Transverse colon (tissue), 4 donors: Measurements from ENCODE around the gene TECPR2. TPM values are rescaled to one million over a fixed set of nuclear protein-coding genes. Genes with fewer than 3 reads are reported as not detected.

ENCODE experiments used
- DNase-seq: peaks from one replicate; pipeline ENCODE4 v3.0.0-alpha.2; 2019
- H3K27ac ChIP-seq, 4 donors: fragments of 200-600 bp; sonication (generic); 2 replicates each; pipeline ENCODE4 v1.5.1; 2016 to 2018; ENCODE audit warnings: inconsistent platforms in 4 of 4
- H3K27me3 ChIP-seq: fragments of 200-600 bp; sonication (generic); 2 replicates; pipeline ENCODE4 v1.5.1; 2017; ENCODE audit warnings: inconsistent platforms
- H3K36me3 ChIP-seq, 4 donors: fragments of 200-600 bp; sonication (generic); 2 replicates each; pipeline ENCODE4 v1.5.1; 2017 to 2019; ENCODE audit warnings: inconsistent platforms in 4 of 4
- H3K4me1 ChIP-seq, 4 donors: fragments of 200-600 bp; sonication (generic); 2 replicates each; pipeline ENCODE4 v1.5.1; 2017 to 2020; ENCODE audit warnings: inconsistent platforms in 4 of 4
- H3K4me3 ChIP-seq, 4 donors: fragments of 200-600 bp; sonication (generic); 1 replicate in 1 of 4; 2 replicates in 3 of 4; pipeline versions ENCODE4 v1.5.1 to v1.6.1; 2017 to 2019; ENCODE audit warnings: inconsistent platforms in 4 of 4
- H3K9me3 ChIP-seq, 2 donors: fragments of 200-600 bp; sonication (generic); 2 replicates each; pipeline ENCODE4 v1.5.1; 2017 to 2019; ENCODE audit warnings: inconsistent platforms in 2 of 2
- CTCF ChIP-seq, 5 experiments: fragments of 200-600 bp in 3 of 5; fragments of 450-650 bp in 2 of 5; sonication (generic) in 3 of 5; IDR thresholded peaks; 1 replicate in 2 of 5; 2 replicates in 3 of 5; pipeline ENCODE4 v1.5.1; 2016 to 2017; ENCODE audit warnings: antibody characterized with exemption in 5 of 5, inconsistent platforms in 3 of 5, mild to moderate bottlenecking in 2 of 5, moderate library complexity in 1 of 5
- EP300 ChIP-seq: sonication (generic); formaldehyde crosslinking; IDR thresholded peaks from one replicate; pipeline ENCODE4 v1.6.1; 2017; ENCODE audit warnings: antibody characterized with exemption, low read depth
- POLR2A ChIP-seq: fragments of 450-650 bp; IDR thresholded peaks from one replicate; pipeline ENCODE4 v1.6.1; 2016; ENCODE audit warnings: antibody characterized with exemption, mild to moderate bottlenecking, moderate library complexity
- POLR2AphosphoS5 ChIP-seq, 3 donors: sonication (generic); formaldehyde crosslinking; IDR thresholded peaks; one replicate each; pipeline ENCODE4 v1.6.1; 2016; ENCODE audit warnings: antibody characterized with exemption in 3 of 3
- WGBS, 2 donors: methylation state at CpG; one replicate each; pipeline ENCODE4 v1.1.5; 2018; ENCODE audit warnings: low coverage in 1 of 2; 5-methylcytosine and 5-hydroxymethylcytosine counted together
- in situ Hi-C, 4 donors: fragments of 200-750 bp; cut with MboI; loops; one replicate each; pipeline versions ENCODE4 v1.15.0 to v1.15.1; 2017; ENCODE audit warnings: low sequenced_read_pairs in 3 of 4, low pct_ligation_motif_present in 1 of 4, low pct_unique_long_range_greater_than_20kb in 1 of 4
- intact Hi-C: fragments of 100-400 bp; cut with DNase I; formaldehyde crosslinking; loops from one replicate; pipeline ENCODE4 v1.15.1; 2023; ENCODE audit warnings: low total_unique reads
- total RNA-seq, 4 donors: library from RNA; depleted of rRNA; stranded (reverse); fragments of >200 nt; gene quantifications; one replicate each; pipeline ENCODE4 v1.1.0, GENCODE V29; 2016

TECPR2 gene
- total RNA-seq, 4 donors from 2014 or later: 12.6 to 47.4 (median 17.9) TPM

GRCh38 chr14:102461490-102462338 lies 99.0 kb downstream of the TECPR2 start:
- in situ Hi-C loops: no loop called here
- 77 to 84% methylated on average over 4 to 14 of the region's 14 CpGs for whole genome bisulfite sequencing, 2 donors

GRCh38 chr14:102462391-102462790 lies 99.7 kb downstream of the TECPR2 start:
- 84 to 91% methylated on average over 4 of the region's 4 CpGs for WGBS, 2 donors
- TF ChIP-seq POLR2A: no peak
- TF ChIP-seq CTCF (IDR thresholded peaks at IDR 0.05): no peak
- TF ChIP-seq POLR2AphosphoS5 (IDR thresholded peaks at IDR 0.05): no peak
- no peak for TF ChIP-seq EP300
- Histone ChIP-seq H3K27ac (no peak overlapping the region), H3K36me3 (no peaks in the 10 kb centered on the region), H3K4me1 (peaks cover 0 to 24% (median 5%) of the 10 kb centered on the region in 4 donors), H3K4me3 (no peak overlapping the region), H3K27me3 (no peaks in the 10 kb centered on the region), H3K9me3 (no peaks in the 10 kb centered on the region)
- in situ Hi-C loops (no loop called here), intact Hi-C loops (no loop called here)
- DNase-seq: no peak

More at GRCh38 chr14:102461490-102462338, 99.0 kb downstream of the TECPR2 start:
- intact Hi-C loops: no loop called here
- no peak for TF ChIP-seq POLR2AphosphoS5 (IDR thresholded peaks at IDR 0.05)
- Histone ChIP-seq H3K4me1 (peaks cover 0 to 24% (median 5%) of the 10 kb centered on the region in 4 donors), H3K36me3 (no peaks in the 10 kb centered on the region), H3K27ac (no peak overlapping the region), H3K27me3 (no peaks in the 10 kb centered on the region), H3K4me3 (no peak overlapping the region), H3K9me3 (no peaks in the 10 kb centered on the region)
- DNase-seq: no peak

GRCh38 chr14:102464006-102464405 lies 101.3 kb downstream of the TECPR2 start:
- no peak for TF ChIP-seq POLR2A
- TF ChIP-seq POLR2AphosphoS5 (IDR thresholded peaks at IDR 0.05): no peak
- no peak for TF ChIP-seq EP300
- no peak for TF ChIP-seq CTCF (IDR thresholded peaks at IDR 0.05)
- in situ Hi-C loops (no loop called here), intact Hi-C loops (no loop called here)
- Histone ChIP-seq H3K4me1 (peaks cover 0 to 24% (median 5%) of the 10 kb centered on the region in 4 donors), H3K4me3 (no peak overlapping the region), H3K9me3 (no peaks in the 10 kb centered on the region), H3K36me3 (no peaks in the 10 kb centered on the region), H3K27me3 (no peaks in the 10 kb centered on the region), H3K27ac (peak overlapping the region in 3 of 4 donors; percentile 69 to 72 (median 69))
- 84 to 100% methylated on average over 1 to 4 of the region's 4 CpGs for WGBS, 2 donors
- DNase-seq: no peak

DNA sequence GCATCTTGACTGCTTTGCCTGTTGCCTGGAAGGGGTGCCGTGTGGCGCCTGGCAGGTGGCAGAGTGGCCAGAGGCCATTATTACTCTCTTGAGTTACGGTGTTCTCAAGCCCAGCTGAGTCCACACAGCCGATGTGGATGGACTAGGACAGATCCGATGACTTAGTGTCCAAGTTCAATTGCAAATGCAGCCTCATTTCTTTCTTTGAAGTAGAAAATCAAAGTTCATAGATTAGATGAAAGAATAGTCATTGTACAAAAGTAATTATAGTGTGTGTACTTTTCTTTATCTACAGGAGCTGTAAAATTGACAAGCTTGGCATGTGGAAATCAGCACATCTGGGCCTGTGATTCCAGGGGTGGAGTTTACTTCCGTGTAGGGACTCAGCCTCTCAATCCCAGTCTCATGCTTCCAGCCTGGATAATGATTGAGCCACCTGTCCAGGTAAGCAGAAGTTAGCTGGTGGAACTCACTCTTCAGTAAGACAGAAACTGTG lies 102.2 kb downstream of the TECPR2 start:
- Histone ChIP-seq H3K9me3 (no peaks in the 10 kb centered on the region), H3K36me3 (no peaks in the 10 kb centered on the region), H3K4me1 (peaks cover 0 to 24% (median 5%) of the 10 kb centered on the region in 4 donors), H3K4me3 (no peak overlapping the region), H3K27ac (peak overlapping the region; percentile 69 to 72 (median 70)), H3K27me3 (no peaks in the 10 kb centered on the region)
- 58 to 78% methylated on average over 3 to 6 of the region's 6 CpGs for WGBS, 2 donors
- TF ChIP-seq POLR2AphosphoS5 (IDR thresholded peaks at IDR 0.05): peak in 2 of 3 donors; percentile 50 to 70
- TF ChIP-seq CTCF (IDR thresholded peaks at IDR 0.05): no peak
- DNase-seq: peak; percentile 81
- in situ Hi-C loops (no loop called here), intact Hi-C loops (no loop called here)
